Measurements from ENCODE around the gene ALG14.

- TF ChIP-seq CTCF (IDR thresholded peaks at IDR 0.05) = no peak
- no peak for TF ChIP-seq POLR2A (IDR thresholded peaks at IDR 0.05)
- no peak for TF ChIP-seq POLR2AphosphoS5 (IDR thresholded peaks at IDR 0.05)
- no peak for TF ChIP-seq EP300 (IDR thresholded peaks at IDR 0.05)
Measured at GRCh38 chr1:95085376-95085775, 12.6 kb upstream of the ALG14 start.
